GM23338 (cell line): ENCODE results near the gene CEP70. TPM values are rescaled to one million over a fixed set of nuclear protein-coding genes. Genes with fewer than 3 reads are reported as not detected.

Experiments
- ATAC-seq: fragments of 200-7000 bp; cut with Tn5 transposase; 3 replicates; pipeline ENCODE4 v1.9.1; 2020
- DNase-seq: peaks from one replicate; pipeline ENCODE4 v3.0.0-alpha.2; 2015; ENCODE audit warnings: low spot score
- H2AFZ ChIP-seq: fragments of 200-600 bp; sonication (generic); 2 replicates; pipeline ENCODE4 v1.8.0; 2016; ENCODE audit warnings: antibody characterized with exemption, mild to moderate bottlenecking, moderate library complexity
- H3F3A ChIP-seq: fragments of 200-600 bp; sonication (generic); replicated peaks from 2 replicates; pipeline ENCODE4 v1.8.0; 2017; ENCODE audit warnings: antibody characterized with exemption, mixed run types, low read depth
- H3K27ac ChIP-seq: fragments of 200-600 bp; sonication (generic); 2 replicates; pipeline ENCODE4 v1.6.1; 2016; ENCODE audit warnings: low read depth
- H3K27me3 ChIP-seq: fragments of 200-600 bp; sonication (generic); 2 replicates; pipeline ENCODE4 v1.8.0; 2016; ENCODE audit warnings: mild to moderate bottlenecking, mixed run types, moderate library complexity; ENCODE audit not compliant: insufficient read depth
- H3K36me3 ChIP-seq: fragments of 200-600 bp; sonication (generic); 2 replicates; pipeline ENCODE4 v1.8.0; 2016; ENCODE audit warnings: mild to moderate bottlenecking; ENCODE audit not compliant: insufficient read depth
- H3K4me1 ChIP-seq: fragments of 200-600 bp; sonication (generic); 2 replicates; pipeline ENCODE4 v1.8.0; 2016; ENCODE audit warnings: mild to moderate bottlenecking, moderate library complexity; ENCODE audit not compliant: insufficient read depth
- H3K4me2 ChIP-seq: fragments of 200-600 bp; sonication (generic); 2 replicates; pipeline ENCODE4 v1.7.1; 2017; ENCODE audit warnings: mixed run types
- H3K4me3 ChIP-seq: fragments of 200-600 bp; sonication (generic); 2 replicates; pipeline ENCODE4 v1.6.1; 2016; ENCODE audit warnings: mixed run types
- H3K79me2 ChIP-seq: fragments of 200-600 bp; sonication (generic); replicated peaks from 2 replicates; pipeline ENCODE4 v1.8.0; 2017; ENCODE audit warnings: mild to moderate bottlenecking; ENCODE audit not compliant: insufficient read depth
- H3K9me2 ChIP-seq: fragments of 200-600 bp; sonication (generic); 2 replicates; pipeline ENCODE4 v1.8.0; 2017; ENCODE audit not compliant: insufficient read depth
- H4K20me1 ChIP-seq: fragments of 200-600 bp; sonication (generic); replicated peaks from 2 replicates; pipeline ENCODE4 v1.8.0; 2017; ENCODE audit warnings: mild to moderate bottlenecking; ENCODE audit not compliant: insufficient read depth
- H3K27ac Mint-ChIP-seq: 2 replicates; pipeline ENCODE4 v1.8.0; 2020; ENCODE audit warnings: inconsistent platforms, mild to moderate bottlenecking, moderate library complexity, mixed read lengths
- H3K27me3 Mint-ChIP-seq: 3 replicates; pipeline ENCODE4 v1.8.0; 2022; ENCODE audit warnings: low read depth, mild to moderate bottlenecking, moderate library complexity, mixed read lengths, inconsistent platforms; ENCODE audit not compliant: insufficient read depth, poor library complexity
- H3K36me3 Mint-ChIP-seq: 3 replicates; pipeline ENCODE4 v1.8.0; 2021; ENCODE audit warnings: low read depth, mild to moderate bottlenecking, inconsistent platforms, moderate library complexity, mixed read lengths
- H3K4me1 Mint-ChIP-seq: 3 replicates; pipeline ENCODE4 v1.8.0; 2020; ENCODE audit warnings: mild to moderate bottlenecking, inconsistent platforms, mixed read lengths
- H3K4me3 Mint-ChIP-seq: 3 replicates; pipeline ENCODE4 v1.8.0; 2021; ENCODE audit warnings: moderate library complexity, mild to moderate bottlenecking, inconsistent platforms, mixed read lengths
- H3K9me3 Mint-ChIP-seq: 3 replicates; pipeline ENCODE4 v1.8.0; 2020; ENCODE audit warnings: moderate library complexity, mild to moderate bottlenecking, inconsistent platforms, mixed read lengths
- CREB1 ChIP-seq: fragments of 250-450 bp; sonication (Bioruptor Pico); IDR thresholded peaks from 2 replicates; pipeline ENCODE4 v1.5.0; 2020; ENCODE audit warnings: low read depth, mild to moderate bottlenecking, moderate library complexity
- CTCF ChIP-seq, 2 experiments: fragments of 200-600 bp in 1 of 2; sonication (generic) in 1 of 2; conservative IDR thresholded peaks; 2 replicates each; pipeline versions ENCODE4 v1.5.1 to v1.6.1; 2016 to 2017; ENCODE audit warnings: antibody characterized with exemption in 2 of 2, low read depth in 2 of 2, mild to moderate bottlenecking in 2 of 2, moderate library complexity in 1 of 2
- ETS1 ChIP-seq: IDR thresholded peaks from 2 replicates; pipeline ENCODE4 v1.6.1; 2016; ENCODE audit warnings: antibody characterized with exemption
- EZH2 ChIP-seq: fragments of 200-600 bp; sonication (generic); IDR thresholded peaks from one replicate; pipeline ENCODE4 v1.8.0; 2017; ENCODE audit warnings: antibody characterized with exemption, mild to moderate bottlenecking, low read depth; ENCODE audit not compliant: unreplicated experiment
- EZH2phosphoT487 ChIP-seq: fragments of 200-600 bp; sonication (generic); IDR thresholded peaks from one replicate; pipeline ENCODE4 v1.8.1; 2018; ENCODE audit warnings: antibody characterized with exemption; ENCODE audit not compliant: unreplicated experiment
- JUNB ChIP-seq: IDR thresholded peaks from one replicate; pipeline ENCODE4 v1.6.1; 2016; ENCODE audit warnings: antibody characterized with exemption; ENCODE audit not compliant: unreplicated experiment
- NANOG ChIP-seq: IDR thresholded peaks from 2 replicates; pipeline ENCODE4 v1.6.1; 2016; ENCODE audit warnings: antibody characterized with exemption, borderline replicate concordance
- POLR2AphosphoS5 ChIP-seq: IDR thresholded peaks from 2 replicates; pipeline ENCODE4 v1.6.1; 2016; ENCODE audit warnings: antibody characterized with exemption, low read depth
- REST ChIP-seq: IDR thresholded peaks from one replicate; pipeline ENCODE4 v1.6.1; 2018; ENCODE audit warnings: antibody characterized with exemption; ENCODE audit not compliant: unreplicated experiment
- STAT1 ChIP-seq: IDR thresholded peaks from one replicate; pipeline ENCODE4 v1.6.1; 2016; ENCODE audit warnings: antibody characterized with exemption; ENCODE audit not compliant: unreplicated experiment
- ZNF114 ChIP-seq: fragments of 250-450 bp; sonication (Bioruptor Pico); IDR thresholded peaks from 2 replicates; pipeline ENCODE4 v1.5.0; 2020; ENCODE audit warnings: mild to moderate bottlenecking, moderate library complexity
- ZNF331 ChIP-seq: fragments of 250-450 bp; sonication (Bioruptor Pico); IDR thresholded peaks from 2 replicates; pipeline ENCODE4 v1.5.0; 2020; ENCODE audit warnings: low read depth, mild to moderate bottlenecking, moderate library complexity
- ZNF462 ChIP-seq: fragments of 250-450 bp; sonication (Bioruptor Pico); IDR thresholded peaks from 2 replicates; pipeline ENCODE4 v1.5.0; 2020; ENCODE audit warnings: mild to moderate bottlenecking, moderate library complexity
- polyA plus RNA-seq: library from polyadenylated mRNA; unstranded; fragments of >200 nt; fragmentation: Nextera tagmentation; extraction: Ambion mirVana; gene quantifications from 2 replicates; pipeline ENCODE4 v1.2.1, GENCODE V29; 2016
- total RNA-seq: library from RNA; depleted of rRNA; stranded (reverse); fragments of >200 nt; shearing (Covaris generic); gene quantifications from 2 replicates; pipeline ENCODE4 v1.2.3, GENCODE V29; 2014

Gene CEP70
- total and polyA plus RNA-seq, 2 experiments from 2014 or later: 28.8 to 31.4 TPM

- H3K4me3 ChIP-seq: no peak overlapping the region
- Mint-ChIP-seq H3K27me3 (no peaks in the 10 kb centered on the region), H3K4me1 (peaks cover 2% of the 10 kb centered on the region; the same call in 1 of the 3 replicates), H3K27ac (no peak overlapping the region), H3K9me3 (no peaks in the 10 kb centered on the region), H3K4me3 (no peak overlapping the region), H3K36me3 (no peaks in the 10 kb centered on the region; the same call in 2 of the 3 replicates)
- no peaks in the 10 kb centered on the region for H3K27me3 ChIP-seq
- DNase-seq (no peak), ATAC-seq (no peak)
- no peaks in the 10 kb centered on the region for H3F3A ChIP-seq
- no peak overlapping the region for H3K4me2 ChIP-seq
- no peaks in the 10 kb centered on the region for H3K36me3 ChIP-seq
- no peak overlapping the region for H3K27ac ChIP-seq
- no peaks in the 10 kb centered on the region for H4K20me1 ChIP-seq
- no peaks in the 10 kb centered on the region for H3K79me2 ChIP-seq
- TF ChIP-seq ZNF114 (CRISPR knock-in tag): no peak
- TF ChIP-seq REST: no peak
- no peak for TF ChIP-seq EZH2
- no peak for TF ChIP-seq ZNF331 (CRISPR knock-in tag)
- no peak for TF ChIP-seq EZH2phosphoT487
- no peak for TF ChIP-seq POLR2AphosphoS5
- no peak for TF ChIP-seq JUNB
- no peak for TF ChIP-seq STAT1
- no peak for TF ChIP-seq ZNF462 (CRISPR knock-in tag)
- no peak for TF ChIP-seq ETS1
- TF ChIP-seq CREB1 (CRISPR knock-in tag): no peak
- no peak for TF ChIP-seq CTCF (conservative IDR thresholded peaks at IDR 0.05; ENCODE audit: low read depth in 2 of 2)
- TF ChIP-seq NANOG: no peak
- no peaks in the 10 kb centered on the region for H3K9me2 ChIP-seq
- no peak overlapping the region for H2AFZ ChIP-seq
- no peaks in the 10 kb centered on the region for H3K4me1 ChIP-seq
These were observed 120.7 kb downstream of the CEP70 start for GRCh38 chr3:138473391-138473790.
